Peyer's patch (tissue), 4 donors: ENCODE results near the gene LAMTOR4. TPM values are rescaled to one million over a fixed set of nuclear protein-coding genes. Genes with fewer than 3 reads are reported as not detected.

Source experiments
- DNase-seq, 3 donors: peaks; one replicate each; pipeline ENCODE4 v3.0.0-alpha.2; 2017 to 2019
- H3K27ac ChIP-seq, 4 donors: fragments of 200-600 bp; sonication (generic); one replicate each; pipeline ENCODE4 v1.5.1; 2016 to 2019
- H3K27me3 ChIP-seq, 2 donors: fragments of 200-600 bp; sonication (generic); one replicate each; pipeline ENCODE4 v1.5.1; 2019
- H3K36me3 ChIP-seq, 3 donors: fragments of 200-600 bp; sonication (generic); one replicate each; pipeline ENCODE4 v1.5.1; 2016 to 2019
- H3K4me1 ChIP-seq, 4 donors: fragments of 200-600 bp; sonication (generic); one replicate each; pipeline ENCODE4 v1.5.1; 2016 to 2019
- H3K4me3 ChIP-seq, 4 donors: fragments of 200-600 bp; sonication (generic); 1 replicate in 3 of 4; 2 replicates in 1 of 4; pipeline ENCODE4 v1.5.1; 2016 to 2019; ENCODE audit warnings: mild to moderate bottlenecking in 1 of 4
- H3K9me3 ChIP-seq, 4 donors: fragments of 200-600 bp; sonication (generic); one replicate each; pipeline ENCODE4 v1.5.1; 2016 to 2019; ENCODE audit warnings: mild to moderate bottlenecking in 1 of 4
- POLR2A ChIP-seq, 2 donors: fragments of 450-650 bp; IDR thresholded peaks; one replicate each; pipeline ENCODE4 v1.5.1; 2017; ENCODE audit warnings: antibody characterized with exemption in 2 of 2, mild to moderate bottlenecking in 2 of 2, moderate library complexity in 2 of 2
- total RNA-seq, 4 donors: library from RNA; depleted of rRNA; stranded (reverse); fragments of >200 nt; gene quantifications; one replicate each; pipeline ENCODE4 v1.1.0, GENCODE V29; 2016
- TF ChIP-seq, protein P1 (sequence below), 6 experiments: fragments of 450-650 bp in 4 of 6; fragments of 200-600 bp in 2 of 6; sonication (generic) in 1 of 6; IDR thresholded peaks; one replicate each; pipeline ENCODE4 v1.5.1; 2017 to 2019; ENCODE audit warnings: antibody characterized with exemption in 6 of 6, mild to moderate bottlenecking in 3 of 6, moderate library complexity in 1 of 6

LAMTOR4 gene
- total RNA-seq, 4 donors from 2014 or later: 194 to 312 (median 237) TPM

GRCh38 chr7:100158229-100159098 lies 9.7 kb downstream of the LAMTOR4 start, which contains the start of gene TRAPPC14:
Gene TRAPPC14, minus strand, starts transcription at chr7:100158723. Its CDS starts 224 bp downstream, at chr7:100158499.
- no peaks in the 10 kb centered on the region for H3K9me3 ChIP-seq
- peak within 1 kb of the TSS; percentile 77 to 95 (median 86) for H3K27ac ChIP-seq
- no peaks in the 10 kb centered on the region for H3K27me3 ChIP-seq
- H3K4me3 ChIP-seq: peak within 1 kb of the TSS; percentile 80 to 95 (median 84)
- peak; percentile 95 to 97 (median 96) for DNase-seq
- peaks cover 0 to 27% (median 0%) of the 10 kb centered on the region in 3 donors for H3K36me3 ChIP-seq
- peak; percentile 49 to 61 for TF ChIP-seq POLR2A (IDR thresholded peaks at IDR 0.05)
- TF ChIP-seq, protein P1, sequence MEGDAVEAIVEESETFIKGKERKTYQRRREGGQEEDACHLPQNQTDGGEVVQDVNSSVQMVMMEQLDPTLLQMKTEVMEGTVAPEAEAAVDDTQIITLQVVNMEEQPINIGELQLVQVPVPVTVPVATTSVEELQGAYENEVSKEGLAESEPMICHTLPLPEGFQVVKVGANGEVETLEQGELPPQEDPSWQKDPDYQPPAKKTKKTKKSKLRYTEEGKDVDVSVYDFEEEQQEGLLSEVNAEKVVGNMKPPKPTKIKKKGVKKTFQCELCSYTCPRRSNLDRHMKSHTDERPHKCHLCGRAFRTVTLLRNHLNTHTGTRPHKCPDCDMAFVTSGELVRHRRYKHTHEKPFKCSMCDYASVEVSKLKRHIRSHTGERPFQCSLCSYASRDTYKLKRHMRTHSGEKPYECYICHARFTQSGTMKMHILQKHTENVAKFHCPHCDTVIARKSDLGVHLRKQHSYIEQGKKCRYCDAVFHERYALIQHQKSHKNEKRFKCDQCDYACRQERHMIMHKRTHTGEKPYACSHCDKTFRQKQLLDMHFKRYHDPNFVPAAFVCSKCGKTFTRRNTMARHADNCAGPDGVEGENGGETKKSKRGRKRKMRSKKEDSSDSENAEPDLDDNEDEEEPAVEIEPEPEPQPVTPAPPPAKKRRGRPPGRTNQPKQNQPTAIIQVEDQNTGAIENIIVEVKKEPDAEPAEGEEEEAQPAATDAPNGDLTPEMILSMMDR (IDR thresholded peaks at IDR 0.05): peak in 2 of 6 experiments; percentile 7 to 16
- peaks cover 0 to 50% (median 13%) of the 10 kb centered on the region in 4 donors for H3K4me1 ChIP-seq

- peaks cover 0 to 21% (median 0%) of the 10 kb centered on the region in 3 donors for H3K36me3 ChIP-seq
- H3K4me3 ChIP-seq: peak overlapping the region; percentile 80 to 95 (median 84)
- TF ChIP-seq POLR2A (IDR thresholded peaks at IDR 0.05): no peak
- TF ChIP-seq, protein P1 (IDR thresholded peaks at IDR 0.05): no peak
- H3K27ac ChIP-seq: peak overlapping the region in 3 of 4 donors; percentile 80 to 95 (median 92)
- H3K27me3 ChIP-seq: no peaks in the 10 kb centered on the region
- H3K9me3 ChIP-seq: no peaks in the 10 kb centered on the region
- H3K4me1 ChIP-seq: peaks cover 0 to 43% (median 13%) of the 10 kb centered on the region in 4 donors
- no peak for DNase-seq
Observed at GRCh38 chr7:100159099-100159623, 10.4 kb downstream of the LAMTOR4 start.

DNA sequence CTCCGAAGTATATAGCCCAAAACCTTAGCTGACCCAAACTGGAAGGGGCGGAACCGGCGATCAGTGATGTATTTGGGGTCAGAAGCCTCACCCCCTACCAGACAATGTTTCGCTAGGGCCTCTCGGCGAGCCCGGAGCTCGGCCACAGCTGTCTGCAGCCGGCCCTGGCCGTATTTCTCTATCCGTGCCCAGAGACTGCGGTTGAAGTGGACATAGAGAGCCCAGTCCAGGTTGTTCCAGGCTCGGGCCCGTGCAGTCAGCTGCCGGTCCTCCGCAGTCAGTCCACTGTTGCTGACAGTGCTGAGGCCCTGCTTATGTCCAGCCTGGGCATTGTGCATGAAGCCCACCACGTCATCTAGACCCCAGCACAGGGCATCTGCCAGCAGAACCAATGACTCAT lies 11.3 kb downstream of the LAMTOR4 start:
- DNase-seq: no peak
- no peak overlapping the region for H3K27ac ChIP-seq
- no peak overlapping the region for H3K4me3 ChIP-seq
- peaks cover 0 to 34% (median 13%) of the 10 kb centered on the region in 4 donors for H3K4me1 ChIP-seq
- peaks cover 0 to 18% (median 0%) of the 10 kb centered on the region in 3 donors for H3K36me3 ChIP-seq
- H3K9me3 ChIP-seq: no peaks in the 10 kb centered on the region
- H3K27me3 ChIP-seq: no peaks in the 10 kb centered on the region
- TF ChIP-seq POLR2A (IDR thresholded peaks at IDR 0.05): no peak
- TF ChIP-seq, protein P1 (IDR thresholded peaks at IDR 0.05): no peak

DNA sequence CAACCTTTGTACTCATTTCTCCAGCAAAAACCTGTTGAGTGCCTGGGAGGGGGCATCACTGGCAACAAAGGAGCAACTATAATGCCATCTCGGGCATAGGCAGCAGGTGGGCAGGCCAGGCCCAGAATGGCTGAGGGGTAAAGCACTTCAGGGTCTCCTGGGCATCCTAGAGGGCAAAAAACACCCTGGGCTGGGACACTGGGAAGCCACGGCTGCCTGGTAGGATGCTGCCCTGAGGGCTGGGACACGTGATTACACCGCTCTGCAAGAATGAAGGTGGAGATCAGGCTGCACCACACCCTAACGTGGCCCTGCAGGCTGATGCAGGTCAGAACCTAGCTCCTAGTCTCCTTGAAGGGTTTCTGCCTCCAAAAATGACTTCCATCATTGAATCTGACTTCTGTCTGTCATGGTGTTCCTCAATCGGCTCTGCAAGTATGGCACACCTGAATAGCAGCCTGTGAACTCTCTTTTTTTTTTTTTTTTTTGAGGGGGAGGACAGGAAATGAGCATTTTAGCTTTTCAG lies 14.4 kb downstream of the LAMTOR4 start:
- no peak for TF ChIP-seq POLR2A (IDR thresholded peaks at IDR 0.05)
- TF ChIP-seq, protein P1 (IDR thresholded peaks at IDR 0.05): no peak
- Histone ChIP-seq H3K4me3 (no peak overlapping the region), H3K27me3 (no peaks in the 10 kb centered on the region), H3K4me1 (peaks cover 0 to 17% (median 7%) of the 10 kb centered on the region in 4 donors), H3K9me3 (no peaks in the 10 kb centered on the region), H3K36me3 (no peaks in the 10 kb centered on the region), H3K27ac (peak overlapping the region in 3 of 4 donors; percentile 10 to 62 (median 32))
- peak in 2 of 3 donors; percentile 37 to 74 for DNase-seq

- Histone ChIP-seq H3K4me1 (peaks cover 0 to 23% (median 14%) of the 10 kb centered on the region in 4 donors), H3K4me3 (no peak overlapping the region), H3K27me3 (no peaks in the 10 kb centered on the region), H3K36me3 (no peaks in the 10 kb centered on the region), H3K9me3 (no peaks in the 10 kb centered on the region), H3K27ac (peak overlapping the region in 1 of 4 donors; percentile 31)
- no peak for DNase-seq
- TF ChIP-seq POLR2A (IDR thresholded peaks at IDR 0.05): no peak
- TF ChIP-seq, protein P1 (IDR thresholded peaks at IDR 0.05): no peak
Observed at GRCh38 chr7:100163871-100164270, 15.2 kb downstream of the LAMTOR4 start.
